GM12878 (cell line): Measurements from ENCODE around the gene C1QTNF8. TPM values are rescaled to one million over a fixed set of nuclear protein-coding genes. Genes with fewer than 3 reads are reported as not detected.

Source experiments
- ATAC-seq: fragments of 200-7000 bp; cut with Tn5 transposase; 3 replicates; pipeline ENCODE4 v1.9.1; 2020; ENCODE audit warnings: mild to moderate bottlenecking, moderate library complexity
- BruUV-seq: library from RNA; stranded (reverse); fragments of 400-500 nt; replicated peaks from 2 replicates; lab custom pipeline; 2021; lab: Mats Ljungman, UMichigan
- CTCF ChIA-PET: fragments of 300-600 bp; sonication (Branson Sonifier 250); formaldehyde crosslinking; extraction: SDS; loops from one replicate; lab custom pipeline; 2021; ENCODE audit warnings: inconsistent platforms; lab: Yijun Ruan, JAX
- POLR2A ChIA-PET: fragments of 350-600 bp; formaldehyde crosslinking; extraction: SDS; loops from one replicate; lab custom pipeline; 2021; ENCODE audit warnings: inconsistent platforms; lab: Charles Lee
- RAD21 ChIA-PET: fragments of 300-600 bp; sonication (Branson Sonifier 250); formaldehyde crosslinking; loops from one replicate; lab custom pipeline; 2023; ENCODE audit warnings: antibody characterized with exemption; ENCODE audit not compliant: unreplicated experiment; lab: Charles Lee
- SMC1A ChIA-PET: fragments of 300-600 bp; sonication (Branson Sonifier 250); formaldehyde crosslinking; loops from one replicate; lab custom pipeline; 2023; ENCODE audit not compliant: unreplicated experiment, uncharacterized antibody; lab: Charles Lee
- DNase-seq: peaks from one replicate; pipeline ENCODE4 v3.0.0-alpha.2; 2011; ENCODE audit warnings: low read depth, low spot score
- FAIRE-seq: peaks from 3 replicates; lab custom pipeline; 2011; peaks lifted over from hg19 to GRCh38; lab: Jason Lieb, UNC
- H2AFZ ChIP-seq: 2 replicates; pipeline ENCODE4 v1.6.0; 2011; ENCODE audit warnings: low read depth, low read length, control low read depth; ENCODE audit not compliant: control insufficient read depth
- H3K27ac ChIP-seq: 2 replicates; pipeline ENCODE4 v1.5.1; 2011; ENCODE audit warnings: control low read depth; ENCODE audit not compliant: control insufficient read depth, insufficient read depth
- H3K27me3 ChIP-seq, 2 experiments: replicated peaks in 1 of 2; 2 replicates each; pipeline versions ENCODE4 v1.6.0 to v1.6.1; 2011; ENCODE audit warnings: low read length in 1 of 2; ENCODE audit not compliant: control insufficient read depth in 2 of 2, insufficient read depth in 2 of 2
- H3K36me3 ChIP-seq, 2 experiments: 2 replicates each; pipeline ENCODE4 v1.5.1; 2011; ENCODE audit warnings: low read length in 1 of 2; ENCODE audit not compliant: control insufficient read depth in 2 of 2, insufficient read depth in 2 of 2
- H3K4me1 ChIP-seq: 2 replicates; pipeline ENCODE4 v1.6.1; 2011; ENCODE audit warnings: mild to moderate bottlenecking, low read length, moderate library complexity, mixed read lengths; ENCODE audit not compliant: control insufficient read depth, insufficient read depth
- H3K4me2 ChIP-seq: 2 replicates; pipeline ENCODE4 v1.6.0; 2011; ENCODE audit warnings: control low read depth; ENCODE audit not compliant: control insufficient read depth, insufficient read depth
- H3K4me3 ChIP-seq: fragments of 200-600 bp; sonication (generic); 2 replicates; pipeline ENCODE4 v1.5.1; 2016
- H3K79me2 ChIP-seq: 2 replicates; pipeline ENCODE4 v1.6.0; 2011; ENCODE audit warnings: low read length; ENCODE audit not compliant: control insufficient read depth, insufficient read depth
- H3K9ac ChIP-seq: 2 replicates; pipeline ENCODE4 v1.8.0; 2011; ENCODE audit warnings: low read length, control low read depth, mixed read lengths; ENCODE audit not compliant: control insufficient read depth, insufficient read depth
- H3K9me3 ChIP-seq: replicated peaks from 3 replicates; pipeline ENCODE4 v1.5.1; 2011; ENCODE audit warnings: mild to moderate bottlenecking, low read length; ENCODE audit not compliant: control insufficient read depth, insufficient read depth
- H4K20me1 ChIP-seq: 2 replicates; pipeline ENCODE4 v1.6.0; 2011; ENCODE audit not compliant: control insufficient read depth, insufficient read depth
- CHD1 ChIP-seq: IDR thresholded peaks from 2 replicates; pipeline ENCODE4 v1.6.1; 2012; ENCODE audit warnings: low read depth, low read length, improper control_type of control experiment
- CREM ChIP-seq: IDR thresholded peaks from 2 replicates; pipeline ENCODE4 v1.6.1; 2014; ENCODE audit warnings: antibody characterized with exemption, low read depth
- NRF1 ChIP-seq: conservative IDR thresholded peaks from 2 replicates; pipeline ENCODE4 v1.6.1; 2011; ENCODE audit warnings: mild to moderate bottlenecking, low read depth, low read length, improper control_type of control experiment
- PAX8 ChIP-seq: fragments of 450-650 bp; IDR thresholded peaks from 2 replicates; pipeline ENCODE4 v1.6.1; 2017; ENCODE audit warnings: mild to moderate bottlenecking, moderate library complexity
- RB1 ChIP-seq: fragments of 450-650 bp; formaldehyde crosslinking; IDR thresholded peaks from 2 replicates; pipeline ENCODE4 v1.6.1; 2017; ENCODE audit warnings: mild to moderate bottlenecking, borderline replicate concordance
- RBBP5 ChIP-seq: fragments of 200-600 bp; sonication (generic); conservative IDR thresholded peaks from 2 replicates; pipeline ENCODE4 v1.6.1; 2016
- RELA ChIP-seq: fragments of 450-650 bp; IDR thresholded peaks from 2 replicates; pipeline ENCODE4 v1.8.0; 2014; ENCODE audit warnings: borderline replicate concordance; ENCODE audit not compliant: partially characterized antibody
- STAT3 ChIP-seq: IDR thresholded peaks from 2 replicates; pipeline ENCODE4 v1.6.1; 2011; ENCODE audit warnings: low read depth, low read length, improper control_type of control experiment
- TARDBP ChIP-seq: IDR thresholded peaks from 2 replicates; pipeline ENCODE4 v1.6.1; 2016; ENCODE audit warnings: borderline replicate concordance
- TCF3 ChIP-seq: IDR thresholded peaks from 2 replicates; pipeline ENCODE4 v1.6.1; 2012; ENCODE audit warnings: low read depth, mild to moderate bottlenecking, low read length, borderline replicate concordance; ENCODE audit not compliant: insufficient read depth
- WGBS: methylation state at CpG from one replicate; pipeline ENCODE4 v1.1.6; 2016; ENCODE audit warnings: low lambda C conversion rate; ENCODE audit not compliant: insufficient replicate concordance, insufficient coverage; ENCODE audit errors: missing lambda C conversion rate; 5-methylcytosine and 5-hydroxymethylcytosine counted together
- in situ Hi-C: fragments of 300-500 bp; cut with MboI; formaldehyde crosslinking; loops from 9 replicates; pipeline ENCODE4 v1.14.3; 2018; ENCODE audit warnings: mixed read lengths
- intact Hi-C: fragments of 100-400 bp; cut with micrococcal nuclease; formaldehyde crosslinking; loops from one replicate; pipeline ENCODE4 v1.14.2; 2022; ENCODE audit not compliant: unreplicated experiment
- polyA plus RNA-seq, 11 experiments: library from polyadenylated mRNA; depleted of rRNA in 4 of 11; unstranded in 6 of 11; stranded (reverse) in 5 of 11; fragments of >200 nt; fragmentation: Nextera tagmentation in 4 of 11; fragmentation: Illumina TruSeq in 1 of 11; extraction: Ambion mirVana in 4 of 11; extraction: Trizol in 1 of 11; gene quantifications; 1 replicate in 1 of 11; 2 replicates in 10 of 11; pipeline versions ENCODE4 v1.2.1 to v1.2.3, GENCODE V29; 2011 to 2016; ENCODE audit warnings: inconsistent platforms in 2 of 11, missing spikeins in 2 of 11, low read depth in 1 of 11
- total RNA-seq, 4 experiments: library from RNA; depleted of rRNA in 3 of 4; stranded (reverse); fragments of >200 nt in 3 of 4; fragmentation: Illumina TruSeq in 1 of 4; extraction: Trizol in 1 of 4; gene quantifications; 2 replicates each; pipeline versions ENCODE4 v1.2.1 to v1.2.3, GENCODE V29; 2013 to 2021
- TF ChIP-seq, protein P1 (sequence below): fragments of 450-650 bp; IDR thresholded peaks from 2 replicates; pipeline ENCODE4 v1.6.1; 2017; ENCODE audit warnings: low read depth, mild to moderate bottlenecking, moderate library complexity
- TF ChIP-seq, protein P2 (sequence below): IDR thresholded peaks from 2 replicates; pipeline ENCODE4 v1.6.1; 2012; ENCODE audit warnings: low read depth, low read length, improper control_type of control experiment

Gene C1QTNF8
- total and polyA plus RNA-seq, 10 of the 15 experiments (the other 5 are each of a cell fraction or from before 2014, with no cell fraction given), result not detected

DNA sequence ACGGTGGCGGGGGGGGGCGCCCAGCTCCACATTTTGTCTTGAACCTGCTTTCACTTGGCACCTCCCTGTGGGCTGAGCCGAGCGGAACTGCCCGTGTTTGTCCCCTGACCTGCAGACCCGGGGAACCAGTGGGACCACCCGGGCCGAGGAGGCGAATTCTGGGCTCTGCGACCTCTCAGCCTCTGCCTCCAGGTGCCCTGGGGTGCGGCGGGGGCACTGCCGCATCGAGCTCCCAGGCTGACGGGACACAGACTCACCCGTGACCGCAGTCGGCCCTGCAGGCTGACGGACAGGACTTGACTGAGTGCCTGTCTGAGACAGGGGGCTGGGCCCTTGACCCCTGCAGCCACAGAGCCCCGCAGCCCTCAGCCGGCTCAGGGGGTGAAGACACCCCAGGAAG, 11.1 kb upstream of the C1QTNF8 start:
- Histone ChIP-seq H3K4me1 (no peaks in the 10 kb centered on the region), H3K9ac (no peak overlapping the region), H2AFZ (no peak overlapping the region), H3K36me3 (no peaks in the 10 kb centered on the region), H4K20me1 (no peaks in the 10 kb centered on the region), H3K9me3 (no peaks in the 10 kb centered on the region), H3K79me2 (no peaks in the 10 kb centered on the region), H3K4me3 (no peak overlapping the region), H3K4me2 (no peak overlapping the region), H3K27me3 (no peaks in the 10 kb centered on the region), H3K27ac (no peak overlapping the region)
- ATAC-seq, result no peak
- intact Hi-C loops, result no loop called here
- 36% methylated on average over 22 of the region's 22 CpGs for WGBS
- DNase-seq, result no peak
- CTCF ChIA-PET, result no interaction called here
- SMC1A ChIA-PET, result no interaction called here
- POLR2A ChIA-PET, result no interaction called here
- no peak for FAIRE-seq
- no TSS peak for BruUV-seq
- in situ Hi-C loops, result no loop called here
- RAD21 ChIA-PET, result no interaction called here
- no peak for TF ChIP-seq CHD1
- TF ChIP-seq STAT3, result no peak

DNA sequence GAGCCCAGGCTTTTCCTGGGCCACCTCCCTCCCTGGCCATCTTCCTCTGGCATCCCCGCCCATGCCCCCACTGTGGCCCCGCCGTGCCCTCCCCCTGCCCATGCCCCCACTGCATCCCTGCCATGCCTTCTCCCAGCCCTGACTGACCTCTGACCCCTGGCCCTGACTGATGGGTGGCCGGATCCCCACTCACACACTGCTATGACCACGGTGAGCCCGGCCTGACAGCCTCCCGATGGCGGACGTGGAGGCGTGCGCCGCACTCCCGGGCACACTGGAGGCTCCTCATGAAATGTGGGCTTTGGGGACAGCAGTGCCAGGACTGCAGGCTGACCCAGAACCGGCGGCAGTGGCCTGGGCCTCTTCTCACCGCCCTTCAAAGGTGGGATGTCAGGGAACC, 10.6 kb upstream of the C1QTNF8 start:
- ATAC-seq (no peak), FAIRE-seq (no peak), DNase-seq (no peak)
- POLR2A ChIA-PET, result no interaction called here
- H4K20me1 ChIP-seq, result no peaks in the 10 kb centered on the region
- no peaks in the 10 kb centered on the region for H3K27me3 ChIP-seq
- H3K4me2 ChIP-seq, result no peak overlapping the region
- no TSS peak for BruUV-seq
- SMC1A ChIA-PET, result no interaction called here
- no peak overlapping the region for H3K9ac ChIP-seq
- no peak for TF ChIP-seq TCF3
- no peak for TF ChIP-seq RBBP5
- TF ChIP-seq, protein P1, sequence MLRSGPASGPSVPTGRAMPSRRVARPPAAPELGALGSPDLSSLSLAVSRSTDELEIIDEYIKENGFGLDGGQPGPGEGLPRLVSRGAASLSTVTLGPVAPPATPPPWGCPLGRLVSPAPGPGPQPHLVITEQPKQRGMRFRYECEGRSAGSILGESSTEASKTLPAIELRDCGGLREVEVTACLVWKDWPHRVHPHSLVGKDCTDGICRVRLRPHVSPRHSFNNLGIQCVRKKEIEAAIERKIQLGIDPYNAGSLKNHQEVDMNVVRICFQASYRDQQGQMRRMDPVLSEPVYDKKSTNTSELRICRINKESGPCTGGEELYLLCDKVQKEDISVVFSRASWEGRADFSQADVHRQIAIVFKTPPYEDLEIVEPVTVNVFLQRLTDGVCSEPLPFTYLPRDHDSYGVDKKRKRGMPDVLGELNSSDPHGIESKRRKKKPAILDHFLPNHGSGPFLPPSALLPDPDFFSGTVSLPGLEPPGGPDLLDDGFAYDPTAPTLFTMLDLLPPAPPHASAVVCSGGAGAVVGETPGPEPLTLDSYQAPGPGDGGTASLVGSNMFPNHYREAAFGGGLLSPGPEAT, result no peak
- TF ChIP-seq PAX8, result no peak
- TF ChIP-seq RELA, result no peak
- no peak for TF ChIP-seq RB1
- TF ChIP-seq, protein P2, sequence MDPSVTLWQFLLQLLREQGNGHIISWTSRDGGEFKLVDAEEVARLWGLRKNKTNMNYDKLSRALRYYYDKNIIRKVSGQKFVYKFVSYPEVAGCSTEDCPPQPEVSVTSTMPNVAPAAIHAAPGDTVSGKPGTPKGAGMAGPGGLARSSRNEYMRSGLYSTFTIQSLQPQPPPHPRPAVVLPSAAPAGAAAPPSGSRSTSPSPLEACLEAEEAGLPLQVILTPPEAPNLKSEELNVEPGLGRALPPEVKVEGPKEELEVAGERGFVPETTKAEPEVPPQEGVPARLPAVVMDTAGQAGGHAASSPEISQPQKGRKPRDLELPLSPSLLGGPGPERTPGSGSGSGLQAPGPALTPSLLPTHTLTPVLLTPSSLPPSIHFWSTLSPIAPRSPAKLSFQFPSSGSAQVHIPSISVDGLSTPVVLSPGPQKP, result no peak
- no peak for TF ChIP-seq CREM
- no peak for TF ChIP-seq TARDBP
- TF ChIP-seq NRF1, result no peak
- no peaks in the 10 kb centered on the region for H3K79me2 ChIP-seq
- no peak overlapping the region for H3K4me3 ChIP-seq
- in situ Hi-C loops (no loop called here), intact Hi-C loops (no loop called here)
- 48% methylated on average over 5 of the region's 16 CpGs for WGBS
- H3K9me3 ChIP-seq, result no peaks in the 10 kb centered on the region
- H3K27ac ChIP-seq, result no peak overlapping the region
- RAD21 ChIA-PET, result no interaction called here
- H3K4me1 ChIP-seq, result no peaks in the 10 kb centered on the region
- H3K36me3 ChIP-seq, result no peaks in the 10 kb centered on the region
- CTCF ChIA-PET, result no interaction called here
- no peak overlapping the region for H2AFZ ChIP-seq
